ENCODE measurements around the gene PEX6. TPM values are rescaled to one million over a fixed set of nuclear protein-coding genes. Genes with fewer than 3 reads are reported as not detected.

The PEX6 gene
- total and polyA plus RNA-seq, 2 of the 13 experiments (the other 11 are each of a cell fraction or from before 2014, with no cell fraction given) = 5.1 to 6.7 TPM

GRCh38 chr6:42938987-42939809, 39.8 kb downstream of the PEX6 start (continued):
- TF ChIP-seq ZNF354B (CRISPR knock-in tag; IDR thresholded peaks at IDR 0.05) (no peak), KDM1A (CRISPR knock-in tag; IDR thresholded peaks at IDR 0.05) (no peak), SAFB2 (CRISPR knock-in tag; IDR thresholded peaks at IDR 0.05; ENCODE audit: borderline replicate concordance, low read depth) (peak; percentile 71; the same call in 1 of the 2 replicates), ZFYVE20 (CRISPR knock-in tag; IDR thresholded peaks at IDR 0.05; ENCODE audit: borderline replicate concordance, low read depth) (no peak), ATAD3A (CRISPR knock-in tag; IDR thresholded peaks at IDR 0.05) (no peak), ZNF205 (CRISPR knock-in tag; IDR thresholded peaks at IDR 0.05) (peak; percentile 87; the same call in 1 of the 2 replicates), ZMYM3 (CRISPR knock-in tag; IDR thresholded peaks at IDR 0.05) (peak; percentile 87; the same call in 1 of the 2 replicates), ZNF883 (CRISPR knock-in tag; IDR thresholded peaks at IDR 0.05; ENCODE audit: not compliant biosample characterization) (no peak), ZFP90 (CRISPR knock-in tag; IDR thresholded peaks at IDR 0.05; ENCODE audit: borderline replicate concordance) (peak; percentile 64; the same call in 1 of the 2 replicates), ELF1 (CRISPR knock-in tag; IDR thresholded peaks at IDR 0.05) (peak; percentile 71), ZNF766 (CRISPR knock-in tag; IDR thresholded peaks at IDR 0.05; ENCODE audit: borderline replicate concordance) (0 out of 2 replicates have a peak, but pooled peaks have one; percentile 38), FLYWCH1 (CRISPR knock-in tag; IDR thresholded peaks at IDR 0.05) (peak; percentile 87), TFAP4 (IDR thresholded peaks at IDR 0.05; ENCODE audit: borderline replicate concordance, low read depth) (peak; percentile 84; the same call in 1 of the 2 replicates), DNMT1 (CRISPR knock-in tag; IDR thresholded peaks at IDR 0.05) (0 out of 2 replicates have a peak, but pooled peaks have one; percentile 26), E2F5 (CRISPR knock-in tag; conservative IDR thresholded peaks at IDR 0.05) (no peak), BHLHE40 (IDR thresholded peaks at IDR 0.05; ENCODE audit: low read length) (no peak), NFE2L2 (IDR thresholded peaks at IDR 0.05; ENCODE audit: low read length) (no peak), SNAI1 (CRISPR knock-in tag; IDR thresholded peaks at IDR 0.05; ENCODE audit: borderline replicate concordance) (no peak), ZFP36 (IDR thresholded peaks at IDR 0.05; ENCODE audit: borderline replicate concordance, low read depth, low read length, partially characterized antibody) (no peak), BATF2 (CRISPR knock-in tag; IDR thresholded peaks at IDR 0.05) (peak; percentile 67; the same call in 1 of the 2 replicates), BCL3 (CRISPR knock-in tag; IDR thresholded peaks at IDR 0.05) (peak; percentile 56; the same call in 1 of the 2 replicates), REL (CRISPR knock-in tag; conservative IDR thresholded peaks at IDR 0.05) (peak; percentile 70; the same call in 1 of the 2 replicates), EP300 (IDR thresholded peaks at IDR 0.05; ENCODE audit: low read depth in 2 of 2, low read length in 2 of 2) (peak; percentile 28 to 89; a peak in 3 of 4 replicates), EP300 (CRISPR knock-in tag; IDR thresholded peaks at IDR 0.05; ENCODE audit: borderline replicate concordance) (peak; percentile 79; the same call in 1 of the 2 replicates)

Measured in HepG2 (cell line).